ENCODE results near the gene BABAM1. TPM values are rescaled to one million over a fixed set of nuclear protein-coding genes. Genes with fewer than 3 reads are reported as not detected.

The BABAM1 gene
- total and polyA plus RNA-seq, 10 of the 15 experiments (the other 5 are each of a cell fraction or from before 2014, with no cell fraction given): 11.9 to 154 (median 103) TPM

DNA sequence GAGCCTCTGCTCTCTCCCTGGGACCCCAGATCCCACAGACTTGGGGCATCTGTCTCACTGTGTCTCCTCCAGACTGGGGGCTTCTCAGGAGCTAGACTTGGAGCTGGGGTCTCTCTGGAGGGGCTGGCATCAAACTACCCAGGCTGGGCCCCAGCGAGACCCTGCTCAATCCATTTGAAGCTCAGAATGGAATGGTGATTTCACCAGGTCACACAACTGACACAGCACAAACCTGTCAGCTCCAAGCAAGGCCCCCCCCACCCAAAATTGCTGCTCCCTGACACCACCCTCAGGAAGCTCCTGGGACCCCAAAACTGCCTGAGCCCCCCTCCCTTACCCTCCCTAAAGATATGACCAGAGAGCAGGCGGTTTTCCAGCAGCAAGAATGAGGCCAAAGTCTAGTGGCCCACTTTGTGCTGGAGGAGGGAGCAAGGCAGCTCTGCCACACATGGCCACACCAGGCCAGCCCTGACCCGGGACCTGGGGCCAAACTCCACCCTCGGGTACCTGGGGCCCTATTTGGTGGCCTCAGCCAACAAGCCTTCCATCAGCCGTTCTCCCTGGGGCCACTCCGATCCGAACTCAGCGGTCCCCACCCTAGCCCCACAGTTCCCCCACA, 23.9 kb upstream of the BABAM1 start:
- Histone ChIP-seq H3K9me3 (replicated peaks; ENCODE audit: control insufficient read depth, insufficient read depth, low read length) (no peaks in the 10 kb centered on the region), H2AFZ (ENCODE audit: control insufficient read depth, low read depth, low read length) (no peak overlapping the region), H3K36me3 (ENCODE audit: control insufficient read depth in 2 of 2, insufficient read depth in 2 of 2, low read length in 1 of 2) (peaks cover 0 to 2% of the 10 kb centered on the region in 2 experiments; a peak in 1 of 4 replicates), H3K27me3 (replicated peaks in 1 of 2; ENCODE audit: control insufficient read depth in 2 of 2, insufficient read depth in 2 of 2, low read length in 1 of 2) (no peaks in the 10 kb centered on the region), H3K4me2 (ENCODE audit: control insufficient read depth, insufficient read depth) (no peak overlapping the region; the same call in 1 of the 2 replicates), H3K9ac (ENCODE audit: control insufficient read depth, insufficient read depth, low read length) (no peak overlapping the region), H4K20me1 (ENCODE audit: control insufficient read depth, insufficient read depth) (no peaks in the 10 kb centered on the region), H3K79me2 (ENCODE audit: control insufficient read depth, insufficient read depth, low read length) (peaks cover 7% of the 10 kb centered on the region), H3K4me3 (peak overlapping the region; percentile 70; the same call in 1 of the 2 replicates), H3K27ac (ENCODE audit: control insufficient read depth, insufficient read depth) (no peak overlapping the region), H3K4me1 (ENCODE audit: control insufficient read depth, insufficient read depth, low read length) (peaks cover 14% of the 10 kb centered on the region)
- in situ Hi-C loops (cut with MboI) (no loop called here), intact Hi-C loops (cut with micrococcal nuclease; ENCODE audit: unreplicated experiment) (no loop called here)
- DNase-seq (ENCODE audit: low read depth, low spot score) (no peak), ATAC-seq (no peak), FAIRE-seq (no peak)
- TF ChIP-seq RAD51 (IDR thresholded peaks at IDR 0.05) (no peak), RELB (IDR thresholded peaks at IDR 0.05; ENCODE audit: low read depth) (no peak), NFYB (IDR thresholded peaks at IDR 0.05; ENCODE audit: insufficient read depth, low read depth, low read length) (no peak), NBN (IDR thresholded peaks at IDR 0.05) (no peak), NFYA (IDR thresholded peaks at IDR 0.05; ENCODE audit: borderline replicate concordance, low read depth, low read length) (no peak), EZH2 (IDR thresholded peaks at IDR 0.05; ENCODE audit: borderline replicate concordance, control insufficient read depth, low read depth, low read length) (no peak), ETV6 (conservative IDR thresholded peaks at IDR 0.05 in 1 of 2, IDR thresholded peaks at IDR 0.05 in 1 of 2; ENCODE audit: borderline replicate concordance in 1 of 2, low read depth in 1 of 2) (no peak)
- TF ChIP-seq, protein P1, sequence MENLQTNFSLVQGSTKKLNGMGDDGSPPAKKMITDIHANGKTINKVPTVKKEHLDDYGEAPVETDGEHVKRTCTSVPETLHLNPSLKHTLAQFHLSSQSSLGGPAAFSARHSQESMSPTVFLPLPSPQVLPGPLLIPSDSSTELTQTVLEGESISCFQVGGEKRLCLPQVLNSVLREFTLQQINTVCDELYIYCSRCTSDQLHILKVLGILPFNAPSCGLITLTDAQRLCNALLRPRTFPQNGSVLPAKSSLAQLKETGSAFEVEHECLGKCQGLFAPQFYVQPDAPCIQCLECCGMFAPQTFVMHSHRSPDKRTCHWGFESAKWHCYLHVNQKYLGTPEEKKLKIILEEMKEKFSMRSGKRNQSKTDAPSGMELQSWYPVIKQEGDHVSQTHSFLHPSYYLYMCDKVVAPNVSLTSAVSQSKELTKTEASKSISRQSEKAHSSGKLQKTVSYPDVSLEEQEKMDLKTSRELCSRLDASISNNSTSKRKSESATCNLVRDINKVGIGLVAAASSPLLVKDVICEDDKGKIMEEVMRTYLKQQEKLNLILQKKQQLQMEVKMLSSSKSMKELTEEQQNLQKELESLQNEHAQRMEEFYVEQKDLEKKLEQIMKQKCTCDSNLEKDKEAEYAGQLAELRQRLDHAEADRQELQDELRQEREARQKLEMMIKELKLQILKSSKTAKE (IDR thresholded peaks at IDR 0.05; ENCODE audit: low read depth, poor library complexity, severe bottlenecking): no peak
- BruUV-seq (replicated peaks): TSS peak; percentile 54
- SMC1A ChIA-PET (ENCODE audit: uncharacterized antibody, unreplicated experiment): interaction anchor here (0.9 to 2.0 kb wide), 4 partner anchors 9 to 162 kb away, joined by 3 to 6 read pairs (median 4); partner anchors contain the start of gene USE1
- RAD21 ChIA-PET (ENCODE audit: unreplicated experiment): interaction anchor here (0.8 to 1.4 kb wide), 4 partner anchors 17 to 170 kb away, joined by 3 to 5 read pairs (median 4); partner anchors contain the start of gene OCEL1
- WGBS (ENCODE audit: insufficient coverage, insufficient replicate concordance, low lambda C conversion rate, missing lambda C conversion rate): 66% methylated on average over 7 of the region's 8 CpGs
- CTCF ChIA-PET: interaction anchor here (0.7 to 2.9 kb wide), 8 partner anchors 8 to 176 kb away, joined by 3 to 16 read pairs (median 4); partner anchors contain the start of gene BABAM1
- POLR2A ChIA-PET: interaction anchor here (0.6 to 1.3 kb wide), 5 partner anchors 9 to 28 kb away, joined by 3 to 4 read pairs (median 3); partner anchors contain the start of genes BABAM1 and USE1

Data from GM12878 (cell line).